K562 (cell line): ENCODE data around the gene PIM3. TPM values are rescaled to one million over a fixed set of nuclear protein-coding genes. Genes with fewer than 3 reads are reported as not detected.

Experiments used
- ATAC-seq: fragments of 200-7000 bp; cut with Tn5 transposase; 3 replicates; pipeline ENCODE4 v1.9.1; 2020; ENCODE audit warnings: moderate library complexity
- BruUV-seq: library from RNA; stranded (reverse); fragments of 400-500 nt; replicated peaks from 2 replicates; lab custom pipeline; 2021; lab: Mats Ljungman, UMichigan
- CTCF ChIA-PET: fragments of 300-600 bp; formaldehyde crosslinking; extraction: SDS; loops from one replicate; lab custom pipeline; 2021; ENCODE audit warnings: low intra/inter-chr PET ratio; lab: Yijun Ruan, JAX
- POLR2A ChIA-PET: fragments of 300-600, 350-650 bp; sonication (Branson Sonifier 250); formaldehyde crosslinking; extraction: SDS; loops from one replicate; lab custom pipeline; 2021; ENCODE audit warnings: antibody characterized with exemption, inconsistent platforms; lab: Yijun Ruan, JAX
- DNase-seq, 4 experiments: peaks; one replicate each; pipeline versions ENCODE4 v3.0.0 to v3.0.0-alpha.2; 2011 to 2018; ENCODE audit warnings: low spot score in 3 of 4, mixed read lengths in 3 of 4; ENCODE audit errors: extremely low read depth in 1 of 4
- FAIRE-seq: peaks from 2 replicates; lab custom pipeline; 2011; peaks lifted over from hg19 to GRCh38; lab: Jason Lieb, UNC
- H2AFZ ChIP-seq: 2 replicates; pipeline ENCODE4 v1.6.0; 2011; ENCODE audit warnings: low read depth, low read length, control low read depth, inconsistent platforms
- H3K27ac ChIP-seq: fragments of 200-600 bp; 3 replicates; pipeline ENCODE4 v1.8.0; 2011; ENCODE audit warnings: low read depth, mild to moderate bottlenecking, control low read depth, inconsistent platforms, low read length, moderate library complexity, mixed read lengths; ENCODE audit errors: extremely low read depth
- H3K27me3 ChIP-seq, 2 experiments: fragments of 300-600 bp in 1 of 2; 2 replicates in 1 of 2; 3 replicates in 1 of 2; pipeline versions ENCODE4 v1.6.0 to v1.8.0; 2011; ENCODE audit warnings: inconsistent platforms in 2 of 2, low read length in 2 of 2, mild to moderate bottlenecking in 1 of 2, mixed read lengths in 1 of 2, moderate library complexity in 1 of 2; ENCODE audit not compliant: control insufficient read depth in 2 of 2, insufficient read depth in 2 of 2
- H3K36me3 ChIP-seq: fragments of 300-600 bp; 3 replicates; pipeline ENCODE4 v1.8.0; 2011; ENCODE audit warnings: mild to moderate bottlenecking, low read length, inconsistent platforms; ENCODE audit not compliant: control insufficient read depth, insufficient read depth
- H3K4me1 ChIP-seq, 2 experiments: fragments of 200-600 bp in 1 of 2; replicated peaks in 1 of 2; 2 replicates in 1 of 2; 3 replicates in 1 of 2; pipeline versions ENCODE4 v1.5.1 to v1.8.0; 2011; ENCODE audit warnings: inconsistent platforms in 2 of 2, low read length in 2 of 2, mild to moderate bottlenecking in 1 of 2, mixed read lengths in 1 of 2, moderate library complexity in 1 of 2; ENCODE audit not compliant: control insufficient read depth in 2 of 2, insufficient read depth in 2 of 2
- H3K4me2 ChIP-seq: 2 replicates; pipeline ENCODE4 v1.6.1; 2011; ENCODE audit warnings: low read length, control low read depth, inconsistent platforms, mixed read lengths; ENCODE audit not compliant: insufficient read depth
- H3K4me3 ChIP-seq: fragments of 200-600 bp; sonication (generic), shearing (Covaris generic); 2 replicates; pipeline ENCODE4 v1.5.1; 2016; ENCODE audit warnings: control low read depth, inconsistent platforms
- H3K79me2 ChIP-seq: fragments of 200-600 bp; 3 replicates; pipeline ENCODE4 v1.8.0; 2011; ENCODE audit warnings: low read length, inconsistent platforms; ENCODE audit not compliant: control insufficient read depth, insufficient read depth
- H3K9ac ChIP-seq, 2 experiments: 2 replicates each; pipeline versions ENCODE4 v1.6.0 to v1.6.1; 2011; ENCODE audit warnings: low read depth in 2 of 2, low read length in 2 of 2, control low read depth in 1 of 2, inconsistent platforms in 1 of 2, mild to moderate bottlenecking in 1 of 2, mixed read lengths in 1 of 2; ENCODE audit not compliant: insufficient read depth in 1 of 2
- H3K9me1 ChIP-seq: one replicate; pipeline ENCODE4 v1.6.0; 2011; ENCODE audit warnings: inconsistent platforms, mild to moderate bottlenecking, low read length, moderate library complexity; ENCODE audit not compliant: control insufficient read depth, insufficient read depth
- H3K9me3 ChIP-seq: replicated peaks from 2 replicates; pipeline ENCODE4 v1.5.1; 2011; ENCODE audit warnings: low read depth, low read length, inconsistent platforms; ENCODE audit not compliant: control insufficient read depth, insufficient read depth
- H4K20me1 ChIP-seq: replicated peaks from 2 replicates; pipeline ENCODE4 v1.6.1; 2011; ENCODE audit warnings: low read length, inconsistent platforms, mixed read lengths; ENCODE audit not compliant: control insufficient read depth, insufficient read depth
- CC2D1A ChIP-seq: fragments of 450-650 bp; IDR thresholded peaks from 2 replicates; pipeline ENCODE4 v1.6.1; 2017; ENCODE audit warnings: mild to moderate bottlenecking
- ESRRA ChIP-seq: fragments of 450-650 bp; IDR thresholded peaks from 2 replicates; pipeline ENCODE4 v1.6.1; 2014; ENCODE audit warnings: low read depth, mild to moderate bottlenecking, moderate library complexity, borderline replicate concordance
- FOXJ3 ChIP-seq: sonication (generic); formaldehyde crosslinking; IDR thresholded peaks from 2 replicates; pipeline ENCODE4 v1.4.0; 2020; ENCODE audit warnings: mild to moderate bottlenecking, missing genetic modification reagents
- FOXK1 ChIP-seq: sonication (generic); formaldehyde crosslinking; IDR thresholded peaks from 2 replicates; pipeline ENCODE4 v1.8.0; 2022; ENCODE audit warnings: missing genetic modification reagents, mild to moderate bottlenecking, borderline replicate concordance
- HDAC8 ChIP-seq: fragments of 450-650 bp; IDR thresholded peaks from 2 replicates; pipeline ENCODE4 v1.6.1; 2016; ENCODE audit warnings: mild to moderate bottlenecking, missing genetic modification characterization, moderate library complexity, missing compliant biosample characterization
- KDM4B ChIP-seq, 2 experiments: fragments of 450-650 bp in 1 of 2; sonication (generic) in 1 of 2; IDR thresholded peaks; 2 replicates each; pipeline ENCODE4 v1.6.1; 2016 to 2017; ENCODE audit warnings: borderline replicate concordance in 2 of 2, antibody characterized with exemption in 1 of 2, low read depth in 1 of 2, mild to moderate bottlenecking in 1 of 2
- PTBP1 ChIP-seq: fragments of 200-400 bp; formaldehyde crosslinking; IDR thresholded peaks from 2 replicates; pipeline ENCODE4 v1.6.1; 2017; ENCODE audit warnings: low read depth, low read length
- SMARCA5 ChIP-seq: fragments of 450-650 bp; IDR thresholded peaks from 2 replicates; pipeline ENCODE4 v1.6.1; 2016
- ZNF24 ChIP-seq: fragments of 450-650 bp; IDR thresholded peaks from 2 replicates; pipeline ENCODE4 v1.6.1; 2016
- ZNF324 ChIP-seq: fragments of 250-450 bp; sonication (Bioruptor Pico); IDR thresholded peaks from 2 replicates; pipeline ENCODE4 v1.4.0; 2020; ENCODE audit warnings: mild to moderate bottlenecking
- WGBS: fragments of 100-300 bp; shearing (Covaris generic); methylation state at CpG from one replicate; pipeline ENCODE4 v1.1.6; 2016; ENCODE audit warnings: low coverage, mixed read lengths; ENCODE audit not compliant: insufficient coverage; ENCODE audit errors: missing lambda C conversion rate; 5-methylcytosine and 5-hydroxymethylcytosine counted together
- in situ Hi-C: fragments of 300-500 bp; cut with MboI; formaldehyde crosslinking; loops from 4 replicates; pipeline ENCODE4 v1.15.0; 2018; ENCODE audit warnings: inconsistent platforms, mixed read lengths
- intact Hi-C: fragments of 100-400 bp; cut with micrococcal nuclease; formaldehyde crosslinking; loops from 2 replicates; pipeline ENCODE4 v1.14.2; 2022
- polyA plus RNA-seq, 8 experiments: library from polyadenylated mRNA; depleted of rRNA in 4 of 8; stranded (reverse) in 5 of 8; unstranded in 3 of 8; fragments of >200 nt; fragmentation: Nextera tagmentation in 2 of 8; fragmentation: Illumina TruSeq in 1 of 8; extraction: Ambion mirVana in 2 of 8; extraction: Trizol in 1 of 8; gene quantifications; 2 replicates each; pipeline versions ENCODE4 v1.2.1 to v1.2.3, GENCODE V29; 2011 to 2014; ENCODE audit warnings: inconsistent platforms in 1 of 8, missing spikeins in 1 of 8
- total RNA-seq, 7 experiments: library from RNA; depleted of rRNA in 6 of 7; stranded (reverse); fragments of >200 nt in 6 of 7; fragmentation: Illumina TruSeq in 2 of 7; extraction: Trizol in 2 of 7; gene quantifications; 2 replicates each; pipeline versions ENCODE4 v1.2.1 to v1.2.3, GENCODE V29; 2011 to 2021; ENCODE audit warnings: low replicate concordance in 1 of 7
- TF ChIP-seq, protein P1 (sequence below), 2 experiments: fragments of 450-650 bp; formaldehyde crosslinking in 1 of 2; IDR thresholded peaks; 2 replicates each; pipeline versions ENCODE4 v1.4.0 to v1.6.1; 2014 to 2020; ENCODE audit warnings: mild to moderate bottlenecking in 2 of 2, borderline replicate concordance in 1 of 2, low read depth in 1 of 2
- TF ChIP-seq, protein P2 (sequence below): IDR thresholded peaks from 2 replicates; pipeline ENCODE4 v1.6.1; 2016; ENCODE audit warnings: missing genetic modification characterization, missing compliant biosample characterization
- TF ChIP-seq, protein P3 (sequence below): fragments of 450-650 bp; IDR thresholded peaks from 2 replicates; pipeline ENCODE4 v1.6.1; 2016; ENCODE audit warnings: missing biosample characterization, missing genetic modification characterization

PIM3 gene
- total and polyA plus RNA-seq, 9 of the 15 experiments (the other 6 are each of a cell fraction or from before 2014, with no cell fraction given), result 0.24 to 40.5 (median 5.3) TPM

DNA sequence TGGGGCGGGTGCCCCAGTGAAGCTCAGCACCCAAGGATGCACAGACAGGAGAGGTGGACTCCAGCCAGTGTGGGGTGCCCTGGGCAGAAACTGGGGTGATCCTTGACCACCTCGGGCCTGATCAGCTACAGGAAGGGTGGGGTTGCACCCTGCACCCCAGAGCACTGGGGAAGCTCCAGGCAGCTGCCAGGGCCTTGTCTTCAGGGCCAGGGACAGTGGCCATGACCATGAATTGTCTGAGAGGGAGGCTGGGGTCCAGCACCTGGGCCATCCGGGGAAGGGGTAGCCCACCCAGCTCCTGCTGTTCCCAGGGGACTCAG is 34.4 kb downstream of the PIM3 start:
- WGBS, result 17% methylated on average over 2 of the region's 3 CpGs
- CTCF ChIA-PET, result no interaction called here
- Histone ChIP-seq H3K4me2 (no peak overlapping the region), H3K9ac (no peak overlapping the region; a peak in 1 of 4 replicates), H3K27me3 (no peaks in the 10 kb centered on the region), H3K27ac (no peak overlapping the region), H4K20me1 (no peaks in the 10 kb centered on the region), H3K9me3 (peaks cover 3% of the 10 kb centered on the region; the same call in 1 of the 2 replicates), H3K9me1 (no peaks in the 10 kb centered on the region), H2AFZ (no peak overlapping the region), H3K36me3 (no peaks in the 10 kb centered on the region), H3K4me3 (no peak overlapping the region), H3K4me1 (peaks cover 0 to 65% of the 10 kb centered on the region in 2 experiments; a peak in 3 of 5 replicates), H3K79me2 (no peaks in the 10 kb centered on the region)
- ATAC-seq (no peak), FAIRE-seq (no peak), DNase-seq (no peak)
- intact Hi-C loops, result no loop called here
- in situ Hi-C loops, result no loop called here
- POLR2A ChIA-PET, result no interaction called here
- BruUV-seq, result no TSS peak
- TF ChIP-seq, protein P1, sequence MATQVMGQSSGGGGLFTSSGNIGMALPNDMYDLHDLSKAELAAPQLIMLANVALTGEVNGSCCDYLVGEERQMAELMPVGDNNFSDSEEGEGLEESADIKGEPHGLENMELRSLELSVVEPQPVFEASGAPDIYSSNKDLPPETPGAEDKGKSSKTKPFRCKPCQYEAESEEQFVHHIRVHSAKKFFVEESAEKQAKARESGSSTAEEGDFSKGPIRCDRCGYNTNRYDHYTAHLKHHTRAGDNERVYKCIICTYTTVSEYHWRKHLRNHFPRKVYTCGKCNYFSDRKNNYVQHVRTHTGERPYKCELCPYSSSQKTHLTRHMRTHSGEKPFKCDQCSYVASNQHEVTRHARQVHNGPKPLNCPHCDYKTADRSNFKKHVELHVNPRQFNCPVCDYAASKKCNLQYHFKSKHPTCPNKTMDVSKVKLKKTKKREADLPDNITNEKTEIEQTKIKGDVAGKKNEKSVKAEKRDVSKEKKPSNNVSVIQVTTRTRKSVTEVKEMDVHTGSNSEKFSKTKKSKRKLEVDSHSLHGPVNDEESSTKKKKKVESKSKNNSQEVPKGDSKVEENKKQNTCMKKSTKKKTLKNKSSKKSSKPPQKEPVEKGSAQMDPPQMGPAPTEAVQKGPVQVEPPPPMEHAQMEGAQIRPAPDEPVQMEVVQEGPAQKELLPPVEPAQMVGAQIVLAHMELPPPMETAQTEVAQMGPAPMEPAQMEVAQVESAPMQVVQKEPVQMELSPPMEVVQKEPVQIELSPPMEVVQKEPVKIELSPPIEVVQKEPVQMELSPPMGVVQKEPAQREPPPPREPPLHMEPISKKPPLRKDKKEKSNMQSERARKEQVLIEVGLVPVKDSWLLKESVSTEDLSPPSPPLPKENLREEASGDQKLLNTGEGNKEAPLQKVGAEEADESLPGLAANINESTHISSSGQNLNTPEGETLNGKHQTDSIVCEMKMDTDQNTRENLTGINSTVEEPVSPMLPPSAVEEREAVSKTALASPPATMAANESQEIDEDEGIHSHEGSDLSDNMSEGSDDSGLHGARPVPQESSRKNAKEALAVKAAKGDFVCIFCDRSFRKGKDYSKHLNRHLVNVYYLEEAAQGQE (IDR thresholded peaks at IDR 0.05; ENCODE audit: borderline replicate concordance), result no peak
- TF ChIP-seq, protein P1 (CRISPR knock-in tag; IDR thresholded peaks at IDR 0.05; ENCODE audit: low read depth), result no peak
- TF ChIP-seq ESRRA, result no peak
- TF ChIP-seq FOXK1 (CRISPR knock-in tag), result no peak
- TF ChIP-seq KDM4B (IDR thresholded peaks at IDR 0.05; ENCODE audit: borderline replicate concordance in 2 of 2, low read depth in 1 of 2), result no peak
- no peak for TF ChIP-seq HDAC8 (tag)
- TF ChIP-seq PTBP1, result no peak
- no peak for TF ChIP-seq SMARCA5
- no peak for TF ChIP-seq ZNF324 (CRISPR knock-in tag)
- no peak for TF ChIP-seq ZNF24
- no peak for TF ChIP-seq FOXJ3 (CRISPR knock-in tag)
- no peak for TF ChIP-seq CC2D1A
- TF ChIP-seq, protein P2, sequence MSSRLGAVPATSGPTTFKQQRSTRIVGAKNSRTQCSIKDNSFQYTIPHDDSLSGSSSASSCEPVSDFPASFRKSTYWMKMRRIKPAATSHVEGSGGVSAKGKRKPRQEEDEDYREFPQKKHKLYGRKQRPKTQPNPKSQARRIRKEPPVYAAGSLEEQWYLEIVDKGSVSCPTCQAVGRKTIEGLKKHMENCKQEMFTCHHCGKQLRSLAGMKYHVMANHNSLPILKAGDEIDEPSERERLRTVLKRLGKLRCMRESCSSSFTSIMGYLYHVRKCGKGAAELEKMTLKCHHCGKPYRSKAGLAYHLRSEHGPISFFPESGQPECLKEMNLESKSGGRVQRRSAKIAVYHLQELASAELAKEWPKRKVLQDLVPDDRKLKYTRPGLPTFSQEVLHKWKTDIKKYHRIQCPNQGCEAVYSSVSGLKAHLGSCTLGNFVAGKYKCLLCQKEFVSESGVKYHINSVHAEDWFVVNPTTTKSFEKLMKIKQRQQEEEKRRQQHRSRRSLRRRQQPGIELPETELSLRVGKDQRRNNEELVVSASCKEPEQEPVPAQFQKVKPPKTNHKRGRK (tag), result no peak
- TF ChIP-seq, protein P3, sequence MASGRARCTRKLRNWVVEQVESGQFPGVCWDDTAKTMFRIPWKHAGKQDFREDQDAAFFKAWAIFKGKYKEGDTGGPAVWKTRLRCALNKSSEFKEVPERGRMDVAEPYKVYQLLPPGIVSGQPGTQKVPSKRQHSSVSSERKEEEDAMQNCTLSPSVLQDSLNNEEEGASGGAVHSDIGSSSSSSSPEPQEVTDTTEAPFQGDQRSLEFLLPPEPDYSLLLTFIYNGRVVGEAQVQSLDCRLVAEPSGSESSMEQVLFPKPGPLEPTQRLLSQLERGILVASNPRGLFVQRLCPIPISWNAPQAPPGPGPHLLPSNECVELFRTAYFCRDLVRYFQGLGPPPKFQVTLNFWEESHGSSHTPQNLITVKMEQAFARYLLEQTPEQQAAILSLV (tag), result no peak
